ENCODE data around the gene ITIH4.

- TF ChIP-seq CTCF (conservative IDR thresholded peaks at IDR 0.05; ENCODE audit: low read depth, low read length) (no peak), EZH2 (IDR thresholded peaks at IDR 0.05; ENCODE audit: low read length, unreplicated experiment) (no peak), EZH2phosphoT487 (IDR thresholded peaks at IDR 0.05; ENCODE audit: borderline replicate concordance, low read length) (no peak)
These were observed 59.8 kb downstream of the ITIH4 start, which contains the start of gene NEK4 for GRCh38 chr3:52770496-52771333.

All from PC-3 (cell line).